ENCODE measurements around the gene SHISA9. TPM values are rescaled to one million over a fixed set of nuclear protein-coding genes. Genes with fewer than 3 reads are reported as not detected.

SHISA9 gene
- total RNA-seq, 2 donors from 2014 or later: 0.21 to 3.4 TPM

DNA sequence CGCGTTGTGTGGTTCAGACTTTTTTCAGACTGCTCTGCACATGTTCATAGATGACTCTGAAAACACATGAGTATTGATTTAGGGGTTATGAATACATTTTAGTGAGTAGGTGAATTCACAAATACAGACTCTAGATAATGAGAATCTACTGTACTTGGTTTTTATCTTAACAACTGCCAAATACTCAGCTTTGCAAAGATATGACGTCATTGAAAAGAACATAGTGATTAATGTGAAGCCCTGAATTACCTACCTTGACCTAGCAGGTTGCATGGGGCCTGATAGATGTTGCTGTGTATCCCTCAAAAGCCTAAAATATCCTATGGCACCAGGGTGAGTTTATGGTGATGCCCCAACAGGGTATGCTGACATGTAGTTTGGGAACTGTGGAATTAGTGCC, 98.0 kb downstream of the SHISA9 start:
- no peaks in the 10 kb centered on the region for H3K9me3 ChIP-seq
- H3K27ac ChIP-seq: no peak overlapping the region
- TF ChIP-seq, protein P1, sequence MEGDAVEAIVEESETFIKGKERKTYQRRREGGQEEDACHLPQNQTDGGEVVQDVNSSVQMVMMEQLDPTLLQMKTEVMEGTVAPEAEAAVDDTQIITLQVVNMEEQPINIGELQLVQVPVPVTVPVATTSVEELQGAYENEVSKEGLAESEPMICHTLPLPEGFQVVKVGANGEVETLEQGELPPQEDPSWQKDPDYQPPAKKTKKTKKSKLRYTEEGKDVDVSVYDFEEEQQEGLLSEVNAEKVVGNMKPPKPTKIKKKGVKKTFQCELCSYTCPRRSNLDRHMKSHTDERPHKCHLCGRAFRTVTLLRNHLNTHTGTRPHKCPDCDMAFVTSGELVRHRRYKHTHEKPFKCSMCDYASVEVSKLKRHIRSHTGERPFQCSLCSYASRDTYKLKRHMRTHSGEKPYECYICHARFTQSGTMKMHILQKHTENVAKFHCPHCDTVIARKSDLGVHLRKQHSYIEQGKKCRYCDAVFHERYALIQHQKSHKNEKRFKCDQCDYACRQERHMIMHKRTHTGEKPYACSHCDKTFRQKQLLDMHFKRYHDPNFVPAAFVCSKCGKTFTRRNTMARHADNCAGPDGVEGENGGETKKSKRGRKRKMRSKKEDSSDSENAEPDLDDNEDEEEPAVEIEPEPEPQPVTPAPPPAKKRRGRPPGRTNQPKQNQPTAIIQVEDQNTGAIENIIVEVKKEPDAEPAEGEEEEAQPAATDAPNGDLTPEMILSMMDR (IDR thresholded peaks at IDR 0.05): no peak
- no peaks in the 10 kb centered on the region for H3K27me3 ChIP-seq (replicated peaks; ENCODE audit: insufficient read depth)
- ATAC-seq (ENCODE audit: insufficient number of reproducible peaks, low FRiP score, low read depth) (no peak), DNase-seq (ENCODE audit: low spot score) (no peak)
- H3K4me3 ChIP-seq: no peak overlapping the region
- no peaks in the 10 kb centered on the region for H3K4me1 ChIP-seq (ENCODE audit: control insufficient read depth in 1 of 2, low read depth in 2 of 2)
- H3K36me3 ChIP-seq: no peaks in the 10 kb centered on the region

DNA sequence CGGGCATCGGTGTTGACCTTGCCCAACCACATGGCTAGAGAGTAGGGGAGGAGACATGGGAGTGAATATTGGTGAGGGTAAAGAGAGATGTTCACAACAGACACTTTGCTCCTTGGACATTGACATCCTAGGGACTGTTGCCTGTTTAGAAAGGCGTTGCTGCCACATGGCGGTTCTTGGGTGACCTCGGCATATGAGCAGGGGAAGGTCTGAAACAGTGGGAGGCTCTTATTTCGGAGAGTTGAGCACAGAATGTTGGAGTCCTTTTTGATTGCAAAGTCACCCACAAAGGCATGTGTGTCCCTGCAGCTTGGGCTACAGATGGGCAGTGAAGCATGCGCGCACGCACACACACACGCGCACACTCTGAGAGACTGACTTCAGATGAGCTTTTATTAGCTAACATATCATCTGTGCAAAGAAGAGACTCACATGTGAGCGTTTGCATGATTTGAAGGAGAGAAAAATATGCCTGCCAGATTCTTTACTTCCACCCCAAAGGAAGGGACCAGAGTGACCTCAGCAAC, 104.4 kb downstream of the SHISA9 start:
- Histone ChIP-seq H3K27ac (no peak overlapping the region), H3K36me3 (no peaks in the 10 kb centered on the region)
- ATAC-seq (ENCODE audit: insufficient number of reproducible peaks, low FRiP score, low read depth): no peak

DNA sequence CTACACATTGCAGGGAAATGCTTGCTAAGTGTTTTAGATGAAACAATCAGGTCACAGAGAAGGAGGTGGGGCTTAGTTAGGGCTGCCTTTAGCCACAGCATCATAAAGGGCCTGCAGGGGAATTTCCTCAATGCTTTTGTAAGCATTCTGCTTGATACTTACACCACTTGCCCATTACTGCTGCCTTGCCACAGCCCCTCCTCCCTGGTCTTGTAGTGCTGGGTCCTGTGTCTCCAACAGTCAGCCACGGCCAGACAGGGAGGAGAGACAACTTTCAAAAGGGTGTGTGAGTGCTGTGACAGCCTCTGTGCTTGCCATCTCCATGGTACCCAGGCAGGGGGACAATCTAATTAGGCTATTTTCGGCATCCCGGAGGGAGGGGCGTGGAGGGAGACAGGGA, 111.2 kb downstream of the SHISA9 start:
- Histone ChIP-seq H3K9me3 (no peaks in the 10 kb centered on the region), H3K27ac (no peak overlapping the region), H3K4me1 (ENCODE audit: control insufficient read depth in 1 of 2, low read depth in 2 of 2) (no peaks in the 10 kb centered on the region), H3K36me3 (no peaks in the 10 kb centered on the region), H3K4me3 (no peak overlapping the region), H3K27me3 (replicated peaks; ENCODE audit: insufficient read depth) (no peaks in the 10 kb centered on the region)
- TF ChIP-seq, protein P1 (IDR thresholded peaks at IDR 0.05): no peak
- ATAC-seq (ENCODE audit: insufficient number of reproducible peaks, low FRiP score, low read depth) (no peak), DNase-seq (ENCODE audit: low spot score) (no peak)

More for the DNA sequence above, 104.4 kb downstream of the SHISA9 start:
- Histone ChIP-seq H3K4me1 (ENCODE audit: control insufficient read depth in 1 of 2, low read depth in 2 of 2) (no peaks in the 10 kb centered on the region), H3K27me3 (replicated peaks; ENCODE audit: insufficient read depth) (no peaks in the 10 kb centered on the region), H3K4me3 (no peak overlapping the region), H3K9me3 (no peaks in the 10 kb centered on the region)
- TF ChIP-seq, protein P1 (IDR thresholded peaks at IDR 0.05): no peak
- no peak for DNase-seq (ENCODE audit: low spot score)

DNA sequence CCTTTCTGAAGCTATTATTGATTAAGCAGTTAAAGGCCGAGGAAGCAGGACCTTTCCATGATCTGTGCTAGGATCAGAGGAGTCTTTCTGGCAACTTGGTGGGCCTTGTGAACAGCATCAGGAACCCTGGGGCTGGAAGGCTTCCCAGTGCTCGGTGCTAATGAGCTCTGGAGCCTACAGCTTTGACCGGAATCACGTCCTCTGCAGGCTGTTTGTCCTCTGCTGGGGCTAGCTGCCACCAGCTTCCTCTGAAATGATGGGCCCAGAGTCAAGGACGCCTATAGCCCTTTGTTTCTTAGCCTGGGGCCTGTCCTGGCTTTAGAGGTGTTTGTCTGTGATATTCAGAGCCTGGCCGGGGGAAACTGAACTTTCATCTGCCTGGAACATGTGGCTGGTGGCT, 111.6 kb downstream of the SHISA9 start:
- TF ChIP-seq, protein P1 (IDR thresholded peaks at IDR 0.05): no peak
- Histone ChIP-seq H3K4me3 (no peak overlapping the region), H3K27me3 (replicated peaks; ENCODE audit: insufficient read depth) (no peaks in the 10 kb centered on the region), H3K36me3 (no peaks in the 10 kb centered on the region), H3K27ac (no peak overlapping the region), H3K4me1 (ENCODE audit: control insufficient read depth in 1 of 2, low read depth in 2 of 2) (no peaks in the 10 kb centered on the region), H3K9me3 (no peaks in the 10 kb centered on the region)
- no peak for DNase-seq (ENCODE audit: low spot score)
- ATAC-seq (ENCODE audit: insufficient number of reproducible peaks, low FRiP score, low read depth): no peak

DNA sequence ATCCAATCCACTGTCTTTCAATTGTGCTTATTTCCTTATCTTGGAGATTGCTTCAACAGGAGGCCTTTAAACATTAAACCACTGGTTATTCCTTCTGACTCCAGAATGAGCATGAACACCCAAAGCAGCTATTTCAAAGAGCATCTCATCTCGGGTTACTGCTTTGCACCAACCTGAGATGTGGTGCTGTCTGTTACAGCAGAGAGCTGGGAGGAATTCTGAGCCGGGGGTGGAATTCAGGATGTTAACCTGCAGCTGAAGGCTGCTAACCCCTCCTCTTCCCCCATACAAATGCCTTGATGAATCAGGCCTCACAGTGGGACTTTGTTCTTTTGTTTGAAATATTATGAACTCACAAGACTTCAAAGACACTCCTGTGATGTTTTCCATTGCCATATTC, 113.1 kb downstream of the SHISA9 start:
- H3K4me1 ChIP-seq (ENCODE audit: control insufficient read depth in 1 of 2, low read depth in 2 of 2): no peaks in the 10 kb centered on the region
- no peak overlapping the region for H3K27ac ChIP-seq
- no peaks in the 10 kb centered on the region for H3K36me3 ChIP-seq

More for the DNA sequence above, 113.1 kb downstream of the SHISA9 start:
- Histone ChIP-seq H3K9me3 (no peaks in the 10 kb centered on the region), H3K27me3 (replicated peaks; ENCODE audit: insufficient read depth) (no peaks in the 10 kb centered on the region), H3K4me3 (no peak overlapping the region)
- DNase-seq (ENCODE audit: low spot score) (no peak), ATAC-seq (ENCODE audit: insufficient number of reproducible peaks, low FRiP score, low read depth) (no peak)
- TF ChIP-seq, protein P1 (IDR thresholded peaks at IDR 0.05): no peak
